HCT116 (cell line): ENCODE measurements around the gene SBF1. TPM values are rescaled to one million over a fixed set of nuclear protein-coding genes. Genes with fewer than 3 reads are reported as not detected.

Experiments
- ATAC-seq: fragments of 200-7000 bp; cut with Tn5 transposase; 2 replicates; pipeline ENCODE4 v1.9.1; 2020; ENCODE audit warnings: mild to moderate bottlenecking, moderate library complexity
- BruUV-seq: library from RNA; stranded (reverse); fragments of 400-500 nt; replicated peaks from 2 replicates; lab custom pipeline; 2021; lab: Mats Ljungman, UMichigan
- CTCF ChIA-PET: fragments of 300-600 bp; sonication (Branson Sonifier 250); formaldehyde crosslinking; loops from one replicate; lab custom pipeline; 2021; ENCODE audit warnings: antibody characterized with exemption; lab: Charles Lee
- POLR2A ChIA-PET: fragments of 300-600, 350-600 bp; sonication (Branson Sonifier 250); formaldehyde crosslinking; loops from one replicate; lab custom pipeline; 2021; ENCODE audit warnings: antibody characterized with exemption; lab: Charles Lee
- RAD21 ChIA-PET, 2 experiments: fragments of 300-600 bp; sonication (Branson Sonifier 250); formaldehyde crosslinking; loops; one replicate each; lab custom pipeline; 2023; ENCODE audit warnings: low total read pairs in 2 of 2; ENCODE audit not compliant: uncharacterized antibody in 2 of 2, unreplicated experiment in 2 of 2, low non-redundant PET in 1 of 2; lab: Charles Lee
- DNase-seq: peaks from one replicate; pipeline ENCODE4 v3.0.0-alpha.2; 2010; ENCODE audit warnings: low read depth, low spot score
- H2AFZ ChIP-seq: fragments of 200-600 bp; shearing (Covaris generic), sonication (generic); 2 replicates; pipeline ENCODE4 v1.6.1; 2017; ENCODE audit warnings: low read depth, mixed run types, mixed read lengths, antibody characterized with exemption, low read length; ENCODE audit not compliant: poor library complexity, severe bottlenecking
- H3K27ac ChIP-seq: 2 replicates; pipeline ENCODE4 v1.5.1; 2012; ENCODE audit warnings: low read depth, low read length
- H3K27me3 ChIP-seq: fragments of 200-600 bp; sonication (generic); 2 replicates; pipeline ENCODE4 v1.6.1; 2016; ENCODE audit warnings: mixed run types, low read length, mixed read lengths; ENCODE audit not compliant: insufficient read depth
- H3K36me3 ChIP-seq, 2 experiments: fragments of 200-500 bp in 1 of 2; fragments of 200-600 bp in 1 of 2; sonication (Bioruptor generic) in 1 of 2; sonication (generic) in 1 of 2; 2 replicates each; pipeline versions ENCODE4 v1.5.1 to v1.6.1; 2014 to 2016; ENCODE audit warnings: low read length in 2 of 2, inconsistent platforms in 1 of 2, mixed read lengths in 1 of 2, mixed run types in 1 of 2; ENCODE audit not compliant: insufficient read depth in 2 of 2, control insufficient read depth in 1 of 2
- H3K4me1 ChIP-seq, 2 experiments: fragments of 200-600 bp in 1 of 2; sonication (generic) in 1 of 2; 2 replicates each; pipeline versions ENCODE4 v1.5.1 to v1.6.1; 2012 to 2017; ENCODE audit warnings: low read length in 2 of 2, inconsistent platforms in 1 of 2, mild to moderate bottlenecking in 1 of 2, mixed read lengths in 1 of 2, mixed run types in 1 of 2, moderate library complexity in 1 of 2; ENCODE audit not compliant: insufficient read depth in 2 of 2, control insufficient read depth in 1 of 2
- H3K4me2 ChIP-seq: fragments of 200-600 bp; sonication (generic); 2 replicates; pipeline ENCODE4 v1.6.1; 2017; ENCODE audit warnings: mixed run types, low read length, mixed read lengths
- H3K4me3 ChIP-seq, 2 experiments: fragments of 200-600 bp in 1 of 2; sonication (generic) in 1 of 2; replicated peaks in 1 of 2; 2 replicates each; pipeline ENCODE4 v1.5.1; 2011 to 2016; ENCODE audit warnings: low read length in 2 of 2, control low read depth in 1 of 2, low read depth in 1 of 2, mild to moderate bottlenecking in 1 of 2, mixed read lengths in 1 of 2, mixed run types in 1 of 2
- H3K79me2 ChIP-seq: fragments of 200-600 bp; sonication (generic); 2 replicates; pipeline ENCODE4 v1.6.1; 2017; ENCODE audit warnings: mild to moderate bottlenecking, mixed run types, low read length, moderate library complexity, mixed read lengths; ENCODE audit not compliant: insufficient read depth
- H3K9ac ChIP-seq: fragments of 200-600 bp; sonication (generic); 2 replicates; pipeline ENCODE4 v1.6.1; 2016; ENCODE audit warnings: low read length, mixed read lengths
- H3K9me2 ChIP-seq: fragments of 200-600 bp; sonication (generic), shearing (Covaris generic); 2 replicates; pipeline ENCODE4 v1.6.1; 2017; ENCODE audit warnings: mixed run types, mild to moderate bottlenecking, moderate library complexity; ENCODE audit not compliant: insufficient read depth
- H3K9me3 ChIP-seq, 2 experiments: fragments of 200-500 bp in 1 of 2; fragments of 200-600 bp in 1 of 2; sonication (Bioruptor generic) in 1 of 2; sonication (generic) in 1 of 2; 2 replicates each; pipeline ENCODE4 v1.6.1; 2014 to 2017; ENCODE audit warnings: low read length in 2 of 2, mixed read lengths in 2 of 2, inconsistent platforms in 1 of 2, low read depth in 1 of 2, mild to moderate bottlenecking in 1 of 2, mixed run types in 1 of 2, moderate library complexity in 1 of 2; ENCODE audit not compliant: control insufficient read depth in 1 of 2, insufficient read depth in 1 of 2
- H4K20me1 ChIP-seq: fragments of 200-600 bp; sonication (generic), shearing (Covaris generic); 2 replicates; pipeline ENCODE4 v1.6.1; 2017; ENCODE audit warnings: mixed run types, mild to moderate bottlenecking, moderate library complexity; ENCODE audit not compliant: insufficient read depth
- ATF3 ChIP-seq: IDR thresholded peaks from 2 replicates; pipeline ENCODE4 v1.6.1; 2012
- CTCF ChIP-seq, 3 experiments: fragments of 200-600 bp in 1 of 3; sonication (generic) in 1 of 3; IDR thresholded peaks in 2 of 3; conservative IDR thresholded peaks in 1 of 3; 2 replicates each; pipeline ENCODE4 v1.5.1; 2012 to 2017; ENCODE audit warnings: low read depth in 2 of 3, low read length in 2 of 3, antibody characterized with exemption in 1 of 3, borderline replicate concordance in 1 of 3, control low read depth in 1 of 3, mild to moderate bottlenecking in 1 of 3, mixed read lengths in 1 of 3, mixed run types in 1 of 3, moderate library complexity in 1 of 3; ENCODE audit not compliant: insufficient read depth in 1 of 3
- EZH2 ChIP-seq: fragments of 200-600 bp; sonication (generic); IDR thresholded peaks from 2 replicates; pipeline ENCODE4 v1.6.1; 2017; ENCODE audit warnings: antibody characterized with exemption, mixed run types
- EZH2phosphoT487 ChIP-seq: fragments of 200-600 bp; IDR thresholded peaks from 2 replicates; pipeline ENCODE4 v1.6.1; 2018; ENCODE audit warnings: antibody characterized with exemption, borderline replicate concordance
- JUND ChIP-seq: IDR thresholded peaks from 2 replicates; pipeline ENCODE4 v1.6.1; 2012
- MAX ChIP-seq: IDR thresholded peaks from 2 replicates; pipeline ENCODE4 v1.6.1; 2012
- POLR2AphosphoS5 ChIP-seq: IDR thresholded peaks from 2 replicates; pipeline ENCODE4 v1.6.1; 2011; ENCODE audit warnings: mild to moderate bottlenecking, low read depth, low read length, moderate library complexity
- RAD21 ChIP-seq: IDR thresholded peaks from 2 replicates; pipeline ENCODE4 v1.6.1; 2012; ENCODE audit warnings: low read depth, mild to moderate bottlenecking
- SP1 ChIP-seq: IDR thresholded peaks from 2 replicates; pipeline ENCODE4 v1.6.1; 2012; ENCODE audit warnings: low read depth
- SRF ChIP-seq: IDR thresholded peaks from 2 replicates; pipeline ENCODE4 v1.6.1; 2012; ENCODE audit warnings: low read depth
- TCF7L2 ChIP-seq: IDR thresholded peaks from 2 replicates; pipeline ENCODE4 v1.7.0; 2011; ENCODE audit warnings: borderline replicate concordance, inconsistent platforms; ENCODE audit not compliant: insufficient read depth, insufficient read length; ENCODE audit errors: extremely low read depth
- YY1 ChIP-seq: IDR thresholded peaks from 2 replicates; pipeline ENCODE4 v1.6.1; 2011; ENCODE audit warnings: low read length, low read depth, moderate library complexity, mild to moderate bottlenecking; ENCODE audit not compliant: insufficient replicate concordance; ENCODE audit errors: extremely low read depth
- ZBTB33 ChIP-seq: IDR thresholded peaks from 2 replicates; pipeline ENCODE4 v1.6.1; 2011; ENCODE audit warnings: mild to moderate bottlenecking, low read length, moderate library complexity; ENCODE audit not compliant: insufficient replicate concordance; ENCODE audit errors: extremely low read depth
- ZFX ChIP-seq: fragments of 450-650 bp; IDR thresholded peaks from 2 replicates; pipeline ENCODE4 v1.6.1; 2017
- ZNF274 ChIP-seq: fragments of 200-500 bp; sonication (Bioruptor generic); IDR thresholded peaks from 2 replicates; pipeline ENCODE4 v1.6.1; 2014; ENCODE audit warnings: mild to moderate bottlenecking, low read depth, low read length, inconsistent platforms
- intact Hi-C: fragments of 100-400 bp; cut with micrococcal nuclease; formaldehyde crosslinking; loops from 2 replicates; pipeline ENCODE4 v1.10.0; 2022
- total RNA-seq: library from RNA; stranded (reverse); gene quantifications from one replicate; pipeline ENCODE4 v1.2.1, GENCODE V29; 2021; ENCODE audit not compliant: unreplicated experiment

SBF1 gene
- total RNA-seq, 1 experiment from 2014 or later, result 91.1 TPM

- no peak overlapping the region for H2AFZ ChIP-seq
- ChIA-PET RAD21 (no interaction called here), POLR2A (no interaction called here), CTCF (no interaction called here)
- no peaks in the 10 kb centered on the region for H3K9me3 ChIP-seq
- no peak for ATAC-seq
- intact Hi-C loops, result no loop called here
- H3K27ac ChIP-seq, result no peak overlapping the region
- H4K20me1 ChIP-seq, result no peaks in the 10 kb centered on the region
- BruUV-seq, result no TSS peak
- no peak overlapping the region for H3K4me3 ChIP-seq
- H3K4me2 ChIP-seq, result no peak overlapping the region
- no peak for DNase-seq
- H3K79me2 ChIP-seq, result peaks cover 56% of the 10 kb centered on the region
- H3K9ac ChIP-seq, result no peak overlapping the region
- no peaks in the 10 kb centered on the region for H3K9me2 ChIP-seq
- H3K4me1 ChIP-seq, result no peaks in the 10 kb centered on the region
- TF ChIP-seq MAX (no peak), EZH2phosphoT487 (no peak), TCF7L2 (no peak), ZBTB33 (no peak), SP1 (no peak), EZH2 (no peak), RAD21 (no peak), ZFX (no peak), JUND (no peak), ZNF274 (no peak), POLR2AphosphoS5 (no peak), ATF3 (no peak), SRF (no peak), YY1 (no peak), CTCF (IDR thresholded peaks at IDR 0.05 in 2 of 3, conservative IDR thresholded peaks at IDR 0.05 in 1 of 3; ENCODE audit: borderline replicate concordance in 1 of 3, insufficient read depth in 1 of 3, low read depth in 2 of 3, low read length in 2 of 3) (no peak)
- peaks cover 7 to 26% of the 10 kb centered on the region in 2 experiments; a peak in 2 of 4 replicates for H3K36me3 ChIP-seq
- no peaks in the 10 kb centered on the region for H3K27me3 ChIP-seq
Measured at GRCh38 chr22:50516891-50517290, 42.1 kb upstream of the SBF1 start.
